Mammary epithelial cell (primary cell): ENCODE results near the gene E2F2.

Experiments used
- CTCF ChIP-seq, 2 donors: IDR thresholded peaks in 1 of 2; conservative IDR thresholded peaks in 1 of 2; 2 replicates each; pipeline ENCODE4 v1.5.1; 2011 to 2012; ENCODE audit warnings: inconsistent platforms in 2 of 2, low read length in 2 of 2, mild to moderate bottlenecking in 2 of 2, control low read depth in 1 of 2, low read depth in 1 of 2; ENCODE audit not compliant: insufficient read depth in 1 of 2; ENCODE audit errors: extremely low read depth in 1 of 2
- EZH2 ChIP-seq: IDR thresholded peaks from 2 replicates; pipeline ENCODE4 v1.6.1; 2012; ENCODE audit warnings: low read length, inconsistent platforms, borderline replicate concordance

GRCh38 chr1:23546897-23547584, 16.0 kb upstream of the E2F2 start:
- no peak for TF ChIP-seq CTCF (conservative IDR thresholded peaks at IDR 0.05 in 1 of 2, IDR thresholded peaks at IDR 0.05 in 1 of 2; ENCODE audit: extremely low read depth in 1 of 2, insufficient read depth in 1 of 2, low read depth in 1 of 2, low read length in 2 of 2)
- TF ChIP-seq EZH2, result no peak
